Measurements from ENCODE around the gene HIPK3.
A peak's percentile ranks its signal among the peaks of the same experiment; 100 is the strongest.
"Not testable (repeated sequence)": the region's sequence is repeated elsewhere in the genome, so short reads cannot be mapped to it uniquely, and the experiment has no call there.

The HIPK3 gene

GRCh38 chr11:33303541-33303940, 46.4 kb downstream of the HIPK3 start:
- DNase-seq (ENCODE audit: low read depth) = no peak

GRCh38 chr11:33306821-33307220, 49.6 kb downstream of the HIPK3 start:
- DNase-seq (ENCODE audit: low read depth) = not testable (repeated sequence)

GRCh38 chr11:33307984-33308383, 50.8 kb downstream of the HIPK3 start:
- no peak for DNase-seq (ENCODE audit: low read depth)

- DNase-seq (ENCODE audit: low read depth) = no peak
Observed at GRCh38 chr11:33309118-33309517, 51.9 kb downstream of the HIPK3 start.

- no peak for DNase-seq (ENCODE audit: low read depth)
Observed at GRCh38 chr11:33310720-33311500, 53.7 kb downstream of the HIPK3 start.

- no peak for DNase-seq (ENCODE audit: low read depth)
Observed at GRCh38 chr11:33311680-33312079, 54.5 kb downstream of the HIPK3 start.

- no peak for DNase-seq (ENCODE audit: low read depth)
Observed at GRCh38 chr11:33315822-33316221, 58.6 kb downstream of the HIPK3 start.

GRCh38 chr11:33317662-33318061, 60.5 kb downstream of the HIPK3 start:
- DNase-seq (ENCODE audit: low read depth) = no peak

GRCh38 chr11:33320016-33320813, 63.0 kb downstream of the HIPK3 start:
- no peak for DNase-seq (ENCODE audit: low read depth)

GRCh38 chr11:33320814-33321330, 63.7 kb downstream of the HIPK3 start:
- no peak for DNase-seq (ENCODE audit: low read depth)

- DNase-seq (ENCODE audit: low read depth) = no peak
Observed at GRCh38 chr11:33321422-33321821, 64.2 kb downstream of the HIPK3 start.

GRCh38 chr11:33323421-33323820, 66.2 kb downstream of the HIPK3 start:
- no peak for DNase-seq (ENCODE audit: low read depth)

GRCh38 chr11:33324302-33324985, 67.3 kb downstream of the HIPK3 start:
- no peak for DNase-seq (ENCODE audit: low read depth)

- no peak for DNase-seq (ENCODE audit: low read depth)
Observed at GRCh38 chr11:33325451-33325850, 68.3 kb downstream of the HIPK3 start.

- DNase-seq (ENCODE audit: low read depth) = peak; percentile 33
Observed at GRCh38 chr11:33329705-33330329, 72.6 kb downstream of the HIPK3 start.

- DNase-seq (ENCODE audit: low read depth) = no peak
Observed at GRCh38 chr11:33333816-33334215, 76.6 kb downstream of the HIPK3 start.

GRCh38 chr11:33334627-33335026, 77.4 kb downstream of the HIPK3 start:
- DNase-seq (ENCODE audit: low read depth) = no peak

- DNase-seq (ENCODE audit: low read depth) = no peak
Observed at GRCh38 chr11:33339247-33339646, 82.1 kb downstream of the HIPK3 start.

- no peak for DNase-seq (ENCODE audit: low read depth)
Observed at GRCh38 chr11:33344611-33345010, 87.4 kb downstream of the HIPK3 start.

GRCh38 chr11:33347490-33348125, 90.4 kb downstream of the HIPK3 start:
- DNase-seq (ENCODE audit: low read depth) = no peak

GRCh38 chr11:33350287-33350686, 93.1 kb downstream of the HIPK3 start:
- DNase-seq (ENCODE audit: low read depth) = no peak

Data from stromal cell of bone marrow (primary cell).